Upper lobe of left lung (tissue), 4 donors: ENCODE results near the gene ENTPD6.
"Not testable (repeated sequence)": the region's sequence is repeated elsewhere in the genome, so short reads cannot be mapped to it uniquely, and the experiment has no call there.

Experiments used
- EP300 ChIP-seq, 4 donors: sonication (generic); formaldehyde crosslinking; IDR thresholded peaks; one replicate each; pipeline ENCODE4 v1.5.1; 2017; ENCODE audit warnings: antibody characterized with exemption in 4 of 4, control low read depth in 2 of 4
- TF ChIP-seq, protein P1 (sequence below), 6 experiments: fragments of 450-650 bp in 4 of 6; fragments of 200-600 bp in 2 of 6; sonication (generic) in 2 of 6; IDR thresholded peaks; one replicate each; pipeline ENCODE4 v1.5.1; 2016 to 2019; ENCODE audit warnings: antibody characterized with exemption in 6 of 6

- TF ChIP-seq, protein P1, sequence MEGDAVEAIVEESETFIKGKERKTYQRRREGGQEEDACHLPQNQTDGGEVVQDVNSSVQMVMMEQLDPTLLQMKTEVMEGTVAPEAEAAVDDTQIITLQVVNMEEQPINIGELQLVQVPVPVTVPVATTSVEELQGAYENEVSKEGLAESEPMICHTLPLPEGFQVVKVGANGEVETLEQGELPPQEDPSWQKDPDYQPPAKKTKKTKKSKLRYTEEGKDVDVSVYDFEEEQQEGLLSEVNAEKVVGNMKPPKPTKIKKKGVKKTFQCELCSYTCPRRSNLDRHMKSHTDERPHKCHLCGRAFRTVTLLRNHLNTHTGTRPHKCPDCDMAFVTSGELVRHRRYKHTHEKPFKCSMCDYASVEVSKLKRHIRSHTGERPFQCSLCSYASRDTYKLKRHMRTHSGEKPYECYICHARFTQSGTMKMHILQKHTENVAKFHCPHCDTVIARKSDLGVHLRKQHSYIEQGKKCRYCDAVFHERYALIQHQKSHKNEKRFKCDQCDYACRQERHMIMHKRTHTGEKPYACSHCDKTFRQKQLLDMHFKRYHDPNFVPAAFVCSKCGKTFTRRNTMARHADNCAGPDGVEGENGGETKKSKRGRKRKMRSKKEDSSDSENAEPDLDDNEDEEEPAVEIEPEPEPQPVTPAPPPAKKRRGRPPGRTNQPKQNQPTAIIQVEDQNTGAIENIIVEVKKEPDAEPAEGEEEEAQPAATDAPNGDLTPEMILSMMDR (IDR thresholded peaks at IDR 0.05), result not testable (repeated sequence)
- TF ChIP-seq EP300 (IDR thresholded peaks at IDR 0.05), result not testable (repeated sequence)
Measured at GRCh38 chr20:25234009-25234849, 38.7 kb downstream of the ENTPD6 start.
